Measurements from ENCODE around the gene TRHDE.

Gene TRHDE

DNA sequence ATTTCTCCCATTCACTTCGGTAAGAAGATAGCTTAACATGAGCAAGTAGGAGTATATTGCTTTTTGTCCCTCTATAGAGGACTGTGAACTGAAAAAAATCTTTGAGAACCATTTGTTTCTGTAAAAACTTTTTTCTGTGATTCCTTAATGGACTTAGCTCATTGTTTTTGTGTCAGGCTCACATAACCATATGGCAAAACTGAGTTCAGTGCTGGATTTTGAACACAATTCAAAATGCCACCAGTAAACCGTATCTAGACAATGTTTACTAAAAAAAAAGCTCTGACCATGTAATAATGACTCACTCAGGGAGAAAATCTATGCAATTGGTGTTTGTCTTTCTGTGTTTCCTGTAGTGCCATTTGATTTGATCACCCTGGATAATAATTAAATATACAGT is 5.2 kb downstream of the TRHDE start:
- TF ChIP-seq, protein P1, sequence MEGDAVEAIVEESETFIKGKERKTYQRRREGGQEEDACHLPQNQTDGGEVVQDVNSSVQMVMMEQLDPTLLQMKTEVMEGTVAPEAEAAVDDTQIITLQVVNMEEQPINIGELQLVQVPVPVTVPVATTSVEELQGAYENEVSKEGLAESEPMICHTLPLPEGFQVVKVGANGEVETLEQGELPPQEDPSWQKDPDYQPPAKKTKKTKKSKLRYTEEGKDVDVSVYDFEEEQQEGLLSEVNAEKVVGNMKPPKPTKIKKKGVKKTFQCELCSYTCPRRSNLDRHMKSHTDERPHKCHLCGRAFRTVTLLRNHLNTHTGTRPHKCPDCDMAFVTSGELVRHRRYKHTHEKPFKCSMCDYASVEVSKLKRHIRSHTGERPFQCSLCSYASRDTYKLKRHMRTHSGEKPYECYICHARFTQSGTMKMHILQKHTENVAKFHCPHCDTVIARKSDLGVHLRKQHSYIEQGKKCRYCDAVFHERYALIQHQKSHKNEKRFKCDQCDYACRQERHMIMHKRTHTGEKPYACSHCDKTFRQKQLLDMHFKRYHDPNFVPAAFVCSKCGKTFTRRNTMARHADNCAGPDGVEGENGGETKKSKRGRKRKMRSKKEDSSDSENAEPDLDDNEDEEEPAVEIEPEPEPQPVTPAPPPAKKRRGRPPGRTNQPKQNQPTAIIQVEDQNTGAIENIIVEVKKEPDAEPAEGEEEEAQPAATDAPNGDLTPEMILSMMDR (IDR thresholded peaks at IDR 0.05; ENCODE audit: control insufficient read depth, insufficient read depth, low read depth, low read length, missing control alignments), result no peak
- no peak overlapping the region for H3K4me3 ChIP-seq (ENCODE audit: control insufficient read depth, low read depth, low read length)
- DNase-seq (ENCODE audit: low read depth), result no peak

DNA sequence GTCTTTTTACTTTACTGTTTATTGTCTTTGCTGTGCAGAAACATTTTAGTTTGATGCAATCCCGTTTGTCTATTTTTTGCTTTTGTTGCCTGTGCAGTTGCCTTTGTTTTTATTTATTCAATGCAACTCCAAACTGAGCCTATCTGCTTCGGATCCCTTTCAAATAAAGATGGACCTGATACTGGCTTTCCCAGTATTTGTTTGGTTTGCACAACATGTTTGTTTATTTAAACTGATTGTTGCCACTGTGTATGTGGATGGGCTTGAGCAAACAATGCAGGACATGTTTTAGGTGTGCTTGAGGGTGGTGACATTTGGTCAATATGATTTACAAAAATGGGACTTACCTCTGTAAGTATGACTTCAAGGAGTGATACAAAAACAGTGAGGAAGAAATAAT is 6.7 kb downstream of the TRHDE start:
- TF ChIP-seq, protein P1 (IDR thresholded peaks at IDR 0.05; ENCODE audit: control insufficient read depth, insufficient read depth, low read depth, low read length, missing control alignments), result no peak
- H3K4me3 ChIP-seq (ENCODE audit: control insufficient read depth, low read depth, low read length), result no peak overlapping the region
- DNase-seq (ENCODE audit: low read depth), result no peak

DNA sequence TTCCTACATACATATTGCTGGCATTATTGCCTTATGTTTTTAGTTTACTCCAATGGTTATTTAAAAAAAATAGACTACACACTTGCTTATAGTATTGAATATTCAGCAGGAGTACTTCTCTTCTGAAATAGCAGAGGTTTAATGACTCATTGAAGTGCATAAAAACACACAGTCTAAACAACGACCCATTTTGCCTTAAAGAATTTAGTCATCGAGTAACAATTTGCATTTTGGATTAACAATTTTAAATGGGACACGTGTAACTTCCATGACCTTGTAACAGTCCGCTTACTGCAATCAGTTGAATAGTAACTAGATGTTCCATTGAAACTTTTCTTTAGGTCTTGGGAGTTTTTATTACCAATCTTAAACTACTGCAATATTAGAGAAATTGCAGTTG is 9.0 kb downstream of the TRHDE start:
- H3K4me3 ChIP-seq (ENCODE audit: control insufficient read depth, low read depth, low read length), result no peak overlapping the region
- DNase-seq (ENCODE audit: low read depth), result no peak
- TF ChIP-seq, protein P1 (IDR thresholded peaks at IDR 0.05; ENCODE audit: control insufficient read depth, insufficient read depth, low read depth, low read length, missing control alignments), result no peak

DNA sequence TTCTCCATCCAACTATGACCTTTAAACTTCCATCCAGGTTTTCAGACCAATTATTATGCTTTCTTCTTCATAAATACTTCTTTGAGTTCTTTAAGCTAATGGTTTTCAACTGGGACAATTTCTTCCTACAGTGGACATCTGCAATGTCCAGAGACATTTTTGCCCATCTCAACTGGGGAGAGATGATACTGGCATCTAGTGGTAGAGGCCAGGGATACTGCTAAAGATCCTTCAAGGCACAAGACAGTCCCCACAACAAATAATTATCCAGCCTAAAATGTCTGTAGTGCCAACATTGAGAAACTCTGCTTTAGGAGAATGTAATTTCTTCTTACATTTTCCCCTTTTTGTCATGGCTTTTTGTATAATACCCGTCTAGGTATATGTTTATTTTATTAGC is 10.6 kb downstream of the TRHDE start:
- TF ChIP-seq, protein P1 (IDR thresholded peaks at IDR 0.05; ENCODE audit: control insufficient read depth, insufficient read depth, low read depth, low read length, missing control alignments), result peak; percentile 56
- H3K4me3 ChIP-seq (ENCODE audit: control insufficient read depth, low read depth, low read length), result no peak overlapping the region
- no peak for DNase-seq (ENCODE audit: low read depth)

DNA sequence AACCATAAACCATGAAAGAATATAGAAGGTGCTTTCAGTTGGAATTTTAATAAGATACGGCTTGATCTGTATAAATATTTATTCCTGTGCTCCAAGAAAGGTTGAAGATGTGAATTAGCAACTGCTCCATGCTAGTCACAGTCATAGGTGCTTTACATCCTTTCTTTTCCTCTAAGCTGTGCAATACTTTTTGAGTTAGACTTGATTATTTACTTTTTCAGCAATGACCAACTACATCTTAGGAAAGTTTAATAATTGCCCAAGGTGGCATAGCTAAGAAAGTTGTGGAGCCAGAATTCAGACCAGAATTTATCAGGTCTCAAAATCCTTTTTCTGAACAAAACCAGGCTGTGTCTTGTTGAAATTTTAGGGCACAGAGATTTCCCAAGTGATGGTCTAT is 13.7 kb downstream of the TRHDE start:
- no peak overlapping the region for H3K4me3 ChIP-seq (ENCODE audit: control insufficient read depth, low read depth, low read length)
- DNase-seq (ENCODE audit: low read depth), result no peak
- TF ChIP-seq, protein P1 (IDR thresholded peaks at IDR 0.05; ENCODE audit: control insufficient read depth, insufficient read depth, low read depth, low read length, missing control alignments), result no peak

DNA sequence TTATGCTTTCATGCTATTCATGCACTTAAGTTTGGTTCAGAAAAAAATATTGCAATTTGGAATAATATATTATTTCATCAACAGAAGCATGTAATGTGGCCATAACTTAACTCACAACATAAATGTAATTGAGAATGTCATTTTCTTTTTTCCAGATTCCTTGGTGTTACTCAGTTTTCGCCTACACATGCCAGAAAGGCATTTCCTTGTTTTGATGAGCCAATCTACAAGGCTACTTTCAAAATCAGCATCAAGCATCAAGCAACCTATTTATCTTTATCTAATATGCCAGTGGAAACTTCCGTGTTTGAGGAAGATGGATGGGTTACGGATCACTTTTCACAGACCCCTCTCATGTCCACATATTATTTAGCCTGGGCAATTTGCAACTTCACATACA is 14.4 kb downstream of the TRHDE start:
- no peak overlapping the region for H3K4me3 ChIP-seq (ENCODE audit: control insufficient read depth, low read depth, low read length)
- no peak for DNase-seq (ENCODE audit: low read depth)
- TF ChIP-seq, protein P1 (IDR thresholded peaks at IDR 0.05; ENCODE audit: control insufficient read depth, insufficient read depth, low read depth, low read length, missing control alignments), result no peak

DNA sequence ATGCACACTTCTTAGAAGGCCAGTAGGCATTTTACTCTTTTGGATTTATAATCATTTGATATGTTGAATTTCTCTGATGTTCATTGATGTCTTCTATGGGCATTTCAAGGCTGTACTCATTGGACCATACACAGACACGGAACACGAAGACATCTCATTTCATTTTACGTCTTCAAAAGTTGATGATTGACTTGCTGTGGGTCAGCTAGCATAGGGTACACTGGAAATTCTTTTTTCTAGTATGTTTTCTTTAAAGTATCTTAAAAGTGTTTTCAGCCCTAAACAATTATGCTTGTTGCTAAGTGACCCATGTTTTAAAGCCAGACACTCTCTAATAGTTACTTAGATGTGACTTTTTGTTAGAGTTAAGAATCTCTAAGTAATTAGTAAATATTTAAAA is 16.3 kb downstream of the TRHDE start:
- no peak overlapping the region for H3K4me3 ChIP-seq (ENCODE audit: control insufficient read depth, low read depth, low read length)
- TF ChIP-seq, protein P1 (IDR thresholded peaks at IDR 0.05; ENCODE audit: control insufficient read depth, insufficient read depth, low read depth, low read length, missing control alignments), result no peak
- DNase-seq (ENCODE audit: low read depth), result no peak

Data from AG09309 (cell line).